ENCODE data around the gene TBC1D16.

The TBC1D16 gene

GRCh38 chr17:80064696-80065095 is 29.0 kb upstream of the TBC1D16 start:
- Histone ChIP-seq H3K36me3 (ENCODE audit: insufficient read depth, low read length) (no peaks in the 10 kb centered on the region), H3K4me2 (ENCODE audit: insufficient read depth, low read length) (no peak overlapping the region), H2AFZ (ENCODE audit: low read depth, low read length) (no peak overlapping the region), H3K9ac (ENCODE audit: low read depth, low read length) (no peak overlapping the region), H3K27me3 (ENCODE audit: insufficient read depth, low read length, poor library complexity) (no peaks in the 10 kb centered on the region), H4K20me1 (ENCODE audit: insufficient read depth, low read length) (no peaks in the 10 kb centered on the region), H3K4me1 (ENCODE audit: insufficient read depth, low read length) (no peaks in the 10 kb centered on the region), H3K27ac (ENCODE audit: low read length) (no peak overlapping the region), H3K9me3 (ENCODE audit: insufficient read depth, low read length, severe bottlenecking) (no peaks in the 10 kb centered on the region), H3K4me3 (ENCODE audit: low read depth in 1 of 2, low read length in 2 of 2) (no peak overlapping the region), H3K79me2 (ENCODE audit: insufficient read depth, low read length) (no peaks in the 10 kb centered on the region)
- no peak for ATAC-seq (ENCODE audit: insufficient read depth, low read depth)
- no peak for DNase-seq
- TF ChIP-seq CTCF (IDR thresholded peaks at IDR 0.05; ENCODE audit: borderline replicate concordance, extremely low read depth, low read length, poor library complexity, severe bottlenecking) (no peak), EZH2 (IDR thresholded peaks at IDR 0.05; ENCODE audit: borderline replicate concordance, low read depth, low read length, severe bottlenecking) (no peak)

- H3K36me3 ChIP-seq (ENCODE audit: insufficient read depth, low read length), result no peaks in the 10 kb centered on the region
- H3K4me2 ChIP-seq (ENCODE audit: insufficient read depth, low read length), result no peak overlapping the region
- H3K9me3 ChIP-seq (ENCODE audit: insufficient read depth, low read length, severe bottlenecking), result no peaks in the 10 kb centered on the region
- no peak for ATAC-seq (ENCODE audit: insufficient read depth, low read depth)
- no peak overlapping the region for H3K27ac ChIP-seq (ENCODE audit: low read length)
- H3K4me1 ChIP-seq (ENCODE audit: insufficient read depth, low read length), result no peaks in the 10 kb centered on the region
- no peak for DNase-seq
- H3K27me3 ChIP-seq (ENCODE audit: insufficient read depth, low read length, poor library complexity), result no peaks in the 10 kb centered on the region
- H3K79me2 ChIP-seq (ENCODE audit: insufficient read depth, low read length), result no peaks in the 10 kb centered on the region
- no peak for TF ChIP-seq EZH2 (IDR thresholded peaks at IDR 0.05; ENCODE audit: borderline replicate concordance, low read depth, low read length, severe bottlenecking)
- no peak for TF ChIP-seq CTCF (IDR thresholded peaks at IDR 0.05; ENCODE audit: borderline replicate concordance, extremely low read depth, low read length, poor library complexity, severe bottlenecking)
- H2AFZ ChIP-seq (ENCODE audit: low read depth, low read length), result no peak overlapping the region
- no peaks in the 10 kb centered on the region for H4K20me1 ChIP-seq (ENCODE audit: insufficient read depth, low read length)
- H3K4me3 ChIP-seq (ENCODE audit: low read depth in 1 of 2, low read length in 2 of 2), result no peak overlapping the region
- H3K9ac ChIP-seq (ENCODE audit: low read depth, low read length), result no peak overlapping the region
These were observed 28.3 kb upstream of the TBC1D16 start for GRCh38 chr17:80063830-80064585.

GRCh38 chr17:80061421-80061820 is 25.7 kb upstream of the TBC1D16 start:
- Histone ChIP-seq H3K4me1 (ENCODE audit: insufficient read depth, low read length) (no peaks in the 10 kb centered on the region), H2AFZ (ENCODE audit: low read depth, low read length) (no peak overlapping the region), H3K9me3 (ENCODE audit: insufficient read depth, low read length, severe bottlenecking) (no peaks in the 10 kb centered on the region), H3K79me2 (ENCODE audit: insufficient read depth, low read length) (no peaks in the 10 kb centered on the region), H3K27ac (ENCODE audit: low read length) (no peak overlapping the region), H3K27me3 (ENCODE audit: insufficient read depth, low read length, poor library complexity) (no peaks in the 10 kb centered on the region), H3K36me3 (ENCODE audit: insufficient read depth, low read length) (no peaks in the 10 kb centered on the region), H4K20me1 (ENCODE audit: insufficient read depth, low read length) (no peaks in the 10 kb centered on the region), H3K4me2 (ENCODE audit: insufficient read depth, low read length) (no peak overlapping the region), H3K9ac (ENCODE audit: low read depth, low read length) (no peak overlapping the region), H3K4me3 (ENCODE audit: low read depth in 1 of 2, low read length in 2 of 2) (no peak overlapping the region)
- ATAC-seq (ENCODE audit: insufficient read depth, low read depth) (no peak), DNase-seq (no peak)
- TF ChIP-seq CTCF (IDR thresholded peaks at IDR 0.05; ENCODE audit: borderline replicate concordance, extremely low read depth, low read length, poor library complexity, severe bottlenecking), result no peak
- TF ChIP-seq EZH2 (IDR thresholded peaks at IDR 0.05; ENCODE audit: borderline replicate concordance, low read depth, low read length, severe bottlenecking), result no peak
